AG04450 (cell line): ENCODE data around the gene PRKG2. TPM values are rescaled to one million over a fixed set of nuclear protein-coding genes. Genes with fewer than 3 reads are reported as not detected.

ENCODE experiments used
- CTCF ChIA-PET: fragments of 300-600, 350-600 bp; formaldehyde crosslinking; extraction: SDS; loops from one replicate; lab custom pipeline; 2022; ENCODE audit warnings: antibody characterized with exemption, inconsistent platforms; lab: Charles Lee
- POLR2A ChIA-PET: fragments of 350-600 bp; formaldehyde crosslinking; extraction: SDS; loops from one replicate; lab custom pipeline; 2021; ENCODE audit warnings: antibody characterized with exemption, inconsistent platforms; lab: Yijun Ruan, JAX
- DNase-seq: peaks from one replicate; pipeline ENCODE4 v3.0.0-alpha.2; 2011; ENCODE audit warnings: low read depth, low spot score
- H3K27ac ChIP-seq: one replicate; pipeline ENCODE4 v1.5.1; 2012; ENCODE audit warnings: low read depth, low read length, control low read depth
- H3K27me3 ChIP-seq: one replicate; pipeline ENCODE4 v1.6.0; 2012; ENCODE audit warnings: low read length; ENCODE audit not compliant: control insufficient read depth, insufficient read depth
- H3K4me3 ChIP-seq: 2 replicates; pipeline ENCODE4 v1.5.1; 2011; ENCODE audit warnings: mild to moderate bottlenecking, low read depth, low read length, control low read depth
- H3K9me3 ChIP-seq: 2 replicates; pipeline ENCODE4 v1.5.1; 2012; ENCODE audit warnings: low read length; ENCODE audit not compliant: control insufficient read depth, insufficient read depth
- polyA plus RNA-seq: library from polyadenylated mRNA; depleted of rRNA; stranded (reverse); fragments of >200 nt; gene quantifications from 2 replicates; pipeline ENCODE4 v1.2.3, GENCODE V29; 2011
- TF ChIP-seq, protein P1 (sequence below): IDR thresholded peaks from 2 replicates; pipeline ENCODE4 v1.5.1; 2011; ENCODE audit warnings: low read depth, low read length, control low read depth, inconsistent platforms

PRKG2 gene
- polyA plus RNA-seq, 1 experiment, result 1.6 TPM

DNA sequence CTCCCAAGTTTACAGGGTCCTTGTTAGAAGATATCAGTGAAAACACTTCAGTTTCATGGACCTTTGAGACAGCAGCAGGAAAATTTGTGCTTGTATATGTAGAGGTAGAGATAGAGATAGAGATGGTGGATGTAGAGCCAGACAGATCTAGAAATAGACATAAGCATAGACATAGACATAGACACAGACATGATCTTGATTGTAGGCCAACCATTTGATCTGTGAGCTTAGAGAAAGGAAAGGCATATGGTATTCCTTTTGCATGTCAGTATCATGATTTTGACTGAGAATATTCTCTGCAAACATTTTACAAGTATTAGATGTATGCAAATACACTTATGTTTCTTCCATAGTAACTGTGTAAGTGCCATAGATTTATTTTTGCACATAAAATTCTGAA is 65.0 kb downstream of the PRKG2 start:
- Histone ChIP-seq H3K27ac (no peak overlapping the region), H3K4me3 (no peak overlapping the region), H3K9me3 (no peaks in the 10 kb centered on the region), H3K27me3 (no peaks in the 10 kb centered on the region)
- TF ChIP-seq, protein P1, sequence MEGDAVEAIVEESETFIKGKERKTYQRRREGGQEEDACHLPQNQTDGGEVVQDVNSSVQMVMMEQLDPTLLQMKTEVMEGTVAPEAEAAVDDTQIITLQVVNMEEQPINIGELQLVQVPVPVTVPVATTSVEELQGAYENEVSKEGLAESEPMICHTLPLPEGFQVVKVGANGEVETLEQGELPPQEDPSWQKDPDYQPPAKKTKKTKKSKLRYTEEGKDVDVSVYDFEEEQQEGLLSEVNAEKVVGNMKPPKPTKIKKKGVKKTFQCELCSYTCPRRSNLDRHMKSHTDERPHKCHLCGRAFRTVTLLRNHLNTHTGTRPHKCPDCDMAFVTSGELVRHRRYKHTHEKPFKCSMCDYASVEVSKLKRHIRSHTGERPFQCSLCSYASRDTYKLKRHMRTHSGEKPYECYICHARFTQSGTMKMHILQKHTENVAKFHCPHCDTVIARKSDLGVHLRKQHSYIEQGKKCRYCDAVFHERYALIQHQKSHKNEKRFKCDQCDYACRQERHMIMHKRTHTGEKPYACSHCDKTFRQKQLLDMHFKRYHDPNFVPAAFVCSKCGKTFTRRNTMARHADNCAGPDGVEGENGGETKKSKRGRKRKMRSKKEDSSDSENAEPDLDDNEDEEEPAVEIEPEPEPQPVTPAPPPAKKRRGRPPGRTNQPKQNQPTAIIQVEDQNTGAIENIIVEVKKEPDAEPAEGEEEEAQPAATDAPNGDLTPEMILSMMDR, result no peak
- POLR2A ChIA-PET, result no interaction called here
- DNase-seq, result no peak
- CTCF ChIA-PET, result interaction anchor here (1.6 kb wide), 1 partner anchor 202 kb away, joined by 9 read pairs; no protein-coding TSS in a partner anchor

DNA sequence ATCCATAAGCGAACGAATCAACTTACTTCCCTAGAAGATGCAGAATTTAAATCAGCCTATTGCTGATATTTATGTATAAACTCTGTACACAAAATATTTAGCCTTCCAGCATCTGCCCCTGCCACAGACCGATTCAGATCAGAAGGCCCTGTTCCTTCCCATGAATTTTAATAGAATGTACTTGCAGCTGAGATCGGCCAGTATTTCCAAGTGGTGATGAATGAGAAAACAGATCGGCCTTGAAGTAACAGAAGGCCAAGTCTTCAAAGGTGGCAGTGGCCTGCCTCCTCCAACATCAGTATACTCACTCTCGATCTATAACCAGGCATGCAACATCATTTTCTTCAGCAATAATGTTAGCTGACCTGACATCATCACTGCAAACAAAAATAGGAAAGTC is 66.4 kb downstream of the PRKG2 start:
- ChIA-PET CTCF (interaction anchor here (1.7 kb wide), 1 partner anchor 204 kb away, joined by 5 read pairs; no protein-coding TSS in a partner anchor), POLR2A (no interaction called here)
- H3K9me3 ChIP-seq, result no peaks in the 10 kb centered on the region
- DNase-seq, result no peak
- no peak overlapping the region for H3K4me3 ChIP-seq
- TF ChIP-seq, protein P1, result no peak
- H3K27ac ChIP-seq, result no peak overlapping the region
- no peaks in the 10 kb centered on the region for H3K27me3 ChIP-seq

DNA sequence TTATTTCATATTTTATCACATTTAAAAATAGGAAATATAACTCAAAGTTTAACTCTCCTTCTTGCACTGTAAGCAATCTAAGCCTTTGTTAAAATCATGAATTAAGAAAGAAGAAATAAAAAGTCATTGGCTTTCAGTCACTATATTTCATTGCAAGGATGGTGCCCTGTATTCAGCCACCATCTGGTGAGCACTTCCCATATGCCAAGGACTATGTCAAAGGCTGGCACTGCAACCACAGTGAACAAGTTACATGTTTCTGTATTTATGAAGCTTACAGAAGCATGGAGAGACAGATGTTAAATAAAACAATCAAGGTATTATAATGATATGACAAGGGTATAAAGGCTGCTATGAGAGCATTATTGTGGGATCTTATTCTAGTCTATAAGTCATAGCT is 68.6 kb downstream of the PRKG2 start:
- DNase-seq, result no peak
- Histone ChIP-seq H3K4me3 (no peak overlapping the region), H3K27me3 (no peaks in the 10 kb centered on the region), H3K9me3 (no peaks in the 10 kb centered on the region), H3K27ac (no peak overlapping the region)
- TF ChIP-seq, protein P1, result no peak
- ChIA-PET POLR2A (no interaction called here), CTCF (no interaction called here)

DNA sequence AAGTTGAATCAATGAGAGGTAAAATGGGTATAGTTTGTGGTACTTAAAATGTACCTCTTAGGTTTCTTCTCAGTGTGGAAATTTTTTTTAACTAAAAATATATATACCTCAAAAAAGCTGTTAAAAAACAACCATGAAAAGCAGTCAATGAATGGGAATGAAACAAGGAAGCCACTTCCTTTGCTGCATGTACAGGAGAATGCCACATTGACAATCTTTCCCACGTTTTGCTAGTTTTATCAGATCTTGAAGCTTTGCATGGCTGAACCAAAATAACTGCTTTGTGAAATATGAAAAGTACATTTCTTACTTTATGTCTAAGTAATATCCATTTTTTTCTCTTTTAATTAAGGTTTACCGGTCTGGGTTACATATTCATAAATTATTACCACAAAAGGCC is 71.8 kb downstream of the PRKG2 start:
- Histone ChIP-seq H3K27me3 (no peaks in the 10 kb centered on the region), H3K4me3 (no peak overlapping the region), H3K9me3 (no peaks in the 10 kb centered on the region), H3K27ac (no peak overlapping the region)
- ChIA-PET CTCF (interaction anchor here (1.1 to 1.9 kb wide), 2 partner anchors 74 to 209 kb away, joined by 3 to 9 read pairs; no protein-coding TSS in a partner anchor), POLR2A (no interaction called here)
- DNase-seq, result no peak
- TF ChIP-seq, protein P1, result no peak

DNA sequence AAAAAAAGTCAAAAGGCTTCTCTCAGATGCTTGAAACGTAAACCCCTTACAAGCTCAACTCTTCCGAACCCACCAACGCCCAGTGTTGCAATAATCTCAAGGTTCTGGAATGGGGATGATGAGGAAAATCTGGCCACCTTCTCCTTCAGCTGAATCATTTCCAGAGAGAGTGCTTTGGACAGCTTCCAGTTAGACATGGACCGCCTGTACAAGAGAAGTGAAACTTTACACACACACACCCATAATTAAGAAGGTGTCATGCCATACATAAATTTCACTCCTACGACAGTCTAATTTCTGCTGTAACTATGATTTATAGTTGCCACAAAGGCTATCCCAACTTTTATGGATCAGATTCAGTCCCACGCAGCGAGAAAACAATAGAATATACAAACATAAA is 72.3 kb downstream of the PRKG2 start:
- CTCF ChIA-PET, result interaction anchor here (1.9 kb wide), 1 partner anchor 209 kb away, joined by 9 read pairs; no protein-coding TSS in a partner anchor
- no peak overlapping the region for H3K27ac ChIP-seq

More for the DNA sequence above, 72.3 kb downstream of the PRKG2 start:
- TF ChIP-seq, protein P1, result no peak
- POLR2A ChIA-PET, result no interaction called here
- H3K4me3 ChIP-seq, result no peak overlapping the region
- DNase-seq, result no peak
- H3K9me3 ChIP-seq, result no peaks in the 10 kb centered on the region
- no peaks in the 10 kb centered on the region for H3K27me3 ChIP-seq
